GM18867 (cell line): Measurements from ENCODE around the gene SLC44A5.
"Not testable (repeated sequence)": the region's sequence is repeated elsewhere in the genome, so short reads cannot be mapped to it uniquely, and the experiment has no call there.

Experiments used
- ATAC-seq: cut with Tn5 transposase; IDR thresholded peaks from one replicate; pipeline ENCODE4 v1.9.1; 2021; ENCODE audit warnings: mild to moderate bottlenecking, moderate library complexity; ENCODE audit not compliant: unreplicated experiment

Gene SLC44A5

DNA sequence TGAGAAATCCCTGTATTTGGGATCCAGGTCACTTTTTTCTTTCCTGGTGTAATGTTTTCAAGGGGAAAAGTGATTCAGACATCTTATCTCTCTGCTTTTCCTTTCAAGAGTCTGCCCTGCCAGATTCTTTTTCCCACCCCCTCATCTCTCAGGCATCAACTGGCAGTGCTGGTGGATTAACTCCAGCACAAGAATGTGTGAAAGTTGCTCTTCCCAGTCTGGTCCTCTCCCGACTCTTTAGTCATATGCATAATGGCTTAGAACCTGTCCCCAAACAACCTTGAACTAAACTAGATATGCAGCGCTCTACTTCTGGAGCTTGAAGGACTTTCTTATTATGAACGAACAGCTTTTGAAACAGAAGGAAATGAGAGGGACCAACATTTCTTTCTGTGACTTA is 88.5 kb downstream of the SLC44A5 start:
- no peak for ATAC-seq

DNA sequence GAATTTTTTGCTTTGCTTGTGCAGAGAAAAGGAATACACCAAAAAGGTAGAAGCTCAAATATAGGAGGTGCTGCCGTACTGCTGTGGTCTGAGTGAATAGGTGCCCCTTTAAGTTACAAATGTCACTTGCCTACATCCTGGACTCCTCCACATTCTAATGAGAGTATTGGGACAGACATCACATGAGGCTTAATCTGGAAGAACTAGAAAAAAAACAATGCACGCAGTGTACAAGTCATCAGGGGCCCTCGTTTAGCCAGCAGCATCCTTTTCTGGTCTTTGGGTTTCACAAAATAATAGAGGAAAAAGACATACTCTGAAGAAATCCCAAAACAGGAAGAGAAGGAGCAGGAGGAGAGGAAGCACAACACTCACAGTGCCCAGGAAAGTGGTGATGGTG is 89.3 kb downstream of the SLC44A5 start:
- no peak for ATAC-seq

DNA sequence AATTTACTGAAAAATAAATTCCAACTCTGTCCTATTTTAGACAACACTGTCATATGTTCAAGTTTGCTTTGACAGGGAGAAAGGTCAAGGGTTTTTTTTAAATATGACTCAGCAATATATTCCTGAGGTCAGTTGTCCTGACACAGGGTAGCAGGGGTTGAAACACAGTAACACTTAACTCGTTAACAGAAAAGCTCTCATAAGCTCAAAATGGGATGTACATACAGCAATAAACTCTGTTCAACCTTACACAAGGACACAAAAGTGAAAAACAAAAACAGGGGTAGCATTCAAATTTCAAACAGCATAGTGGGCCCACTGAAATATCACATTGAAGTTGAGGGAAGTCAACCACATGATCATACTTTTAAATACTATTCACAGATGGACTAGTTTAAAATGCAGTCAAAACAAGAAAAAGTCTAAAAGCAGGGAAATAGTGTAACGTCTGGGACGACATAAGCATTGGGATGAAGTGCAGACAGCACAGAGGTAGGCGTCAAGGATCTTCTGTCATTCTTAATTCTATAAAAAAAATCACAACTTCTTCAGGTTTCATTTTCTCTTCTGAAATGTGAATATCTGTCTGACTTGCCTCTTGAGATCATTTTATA is 89.9 kb downstream of the SLC44A5 start:
- no peak for ATAC-seq

DNA sequence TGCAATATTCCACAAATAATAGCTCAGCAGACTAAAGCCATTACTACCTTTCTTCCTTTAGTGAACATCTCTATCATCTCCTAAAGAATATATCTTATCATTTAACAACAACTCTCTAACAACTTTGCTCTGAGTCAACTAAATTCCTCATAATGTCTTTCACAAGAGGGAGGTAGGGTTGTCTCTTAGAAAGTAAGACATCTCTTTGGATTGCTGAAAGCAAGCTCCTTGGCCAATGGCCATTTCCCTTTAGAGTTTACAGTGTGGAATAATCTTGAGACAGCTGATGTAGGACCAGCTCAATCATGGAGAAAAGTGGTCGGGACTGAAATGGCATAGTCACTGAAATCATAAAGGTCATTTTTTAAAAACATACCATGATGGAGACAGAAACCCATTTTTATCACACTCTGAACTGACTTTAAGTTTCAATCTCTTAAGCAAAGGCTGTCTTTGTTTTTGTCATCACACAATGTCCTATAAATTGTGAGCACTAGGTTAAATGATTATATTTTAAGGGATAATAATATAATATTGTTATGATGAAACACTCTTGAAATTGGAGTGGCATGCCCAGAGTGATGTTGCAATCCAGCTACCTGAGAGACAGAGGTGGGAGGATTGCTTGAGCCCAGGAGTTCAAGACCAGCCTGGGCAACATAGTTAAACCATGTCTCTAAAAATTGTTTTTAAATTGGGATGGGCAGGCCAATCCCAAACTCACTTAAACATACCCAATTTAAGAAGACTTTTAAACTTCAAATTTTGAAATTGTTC is 91.1 kb downstream of the SLC44A5 start:
- no peak for ATAC-seq

DNA sequence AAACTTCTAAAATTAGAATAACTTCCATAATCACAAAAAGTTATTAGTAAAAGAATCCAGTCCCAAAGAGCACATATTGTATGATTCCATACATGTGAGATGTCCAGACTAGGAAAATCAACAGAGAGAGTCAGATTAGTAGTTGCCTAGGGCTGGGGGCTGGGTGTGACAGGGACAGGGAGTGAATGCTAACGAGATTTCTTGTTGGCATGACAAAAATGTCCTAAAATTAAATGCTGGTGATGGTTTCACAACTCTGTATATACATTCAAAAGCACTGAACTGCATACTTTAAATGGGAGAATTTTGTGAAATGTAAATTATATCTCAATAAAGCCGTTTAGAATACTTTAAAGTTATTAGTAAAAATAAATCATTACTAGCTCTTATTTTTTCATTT is 92.2 kb downstream of the SLC44A5 start:
- no peak for ATAC-seq

DNA sequence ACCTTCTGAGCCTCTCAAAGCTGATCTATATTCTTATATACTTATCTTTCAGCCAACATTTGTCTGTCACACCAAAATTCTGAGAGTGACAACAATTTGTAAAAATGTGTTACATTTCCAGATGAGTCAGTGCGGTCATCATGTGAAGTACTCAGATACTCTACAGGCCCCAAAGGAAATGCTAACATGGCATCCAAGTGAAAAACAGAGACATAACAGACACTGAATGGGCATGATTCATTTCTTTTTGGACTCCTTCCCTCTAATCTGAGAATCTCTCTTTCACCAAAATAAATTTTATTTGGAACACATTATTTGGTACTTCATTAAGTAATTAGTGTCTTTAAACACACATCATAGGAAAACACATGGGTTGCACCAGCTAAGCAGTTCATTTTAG is 96.6 kb downstream of the SLC44A5 start:
- no peak for ATAC-seq

DNA sequence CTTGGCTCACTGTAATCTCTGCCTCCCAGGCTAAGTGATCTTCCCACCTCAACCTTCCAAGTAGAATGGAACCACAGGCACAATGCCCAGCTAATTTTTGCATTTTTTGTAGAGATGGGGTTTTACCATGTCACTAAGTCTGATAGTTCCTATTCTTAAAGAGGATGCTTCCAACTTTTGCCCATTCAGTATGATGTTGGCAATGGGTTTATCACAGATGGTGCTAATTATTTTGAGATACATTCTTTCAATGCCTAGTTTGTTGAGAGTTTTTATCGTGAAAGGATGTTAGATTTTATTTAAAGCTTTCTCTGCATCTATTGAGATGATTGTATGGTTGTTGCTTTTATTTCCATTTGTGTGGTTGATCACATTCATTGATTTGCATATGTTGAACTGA is 103.9 kb downstream of the SLC44A5 start:
- no peak for ATAC-seq

DNA sequence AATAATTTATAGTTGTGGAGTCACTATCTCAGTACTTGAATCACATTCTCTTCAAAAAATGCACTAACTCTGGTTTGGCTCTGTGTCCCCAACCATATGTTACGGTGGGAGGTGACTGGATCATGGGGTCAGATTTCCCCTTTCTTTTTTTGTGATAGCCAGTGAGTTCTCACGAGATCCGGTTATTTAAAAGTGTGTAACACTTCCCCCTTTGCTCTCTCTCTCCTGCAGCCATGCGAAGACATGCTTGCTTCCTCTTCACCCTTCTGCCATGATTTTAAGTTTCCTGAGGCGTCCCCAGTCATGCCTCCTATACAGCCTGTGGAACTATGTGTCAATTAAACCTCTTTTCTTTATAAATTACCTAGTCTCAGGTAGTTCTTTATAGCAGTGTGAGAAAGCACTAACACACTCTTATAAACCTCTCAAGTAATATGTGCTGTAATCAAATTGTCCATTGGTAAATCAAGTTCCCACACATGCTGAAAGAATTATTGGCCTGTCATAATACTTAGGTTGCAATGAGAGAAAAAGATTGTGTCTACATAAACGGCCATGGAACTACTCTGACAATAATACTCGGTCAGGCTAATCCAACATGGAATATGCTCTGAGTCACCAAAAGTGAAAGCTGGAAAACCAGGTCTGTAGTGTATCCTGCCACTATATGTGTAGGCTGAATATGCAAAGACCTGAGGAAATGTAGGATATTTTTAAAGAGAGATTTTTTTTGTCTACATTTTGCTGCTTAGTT is 107.5 kb downstream of the SLC44A5 start:
- no peak for ATAC-seq

DNA sequence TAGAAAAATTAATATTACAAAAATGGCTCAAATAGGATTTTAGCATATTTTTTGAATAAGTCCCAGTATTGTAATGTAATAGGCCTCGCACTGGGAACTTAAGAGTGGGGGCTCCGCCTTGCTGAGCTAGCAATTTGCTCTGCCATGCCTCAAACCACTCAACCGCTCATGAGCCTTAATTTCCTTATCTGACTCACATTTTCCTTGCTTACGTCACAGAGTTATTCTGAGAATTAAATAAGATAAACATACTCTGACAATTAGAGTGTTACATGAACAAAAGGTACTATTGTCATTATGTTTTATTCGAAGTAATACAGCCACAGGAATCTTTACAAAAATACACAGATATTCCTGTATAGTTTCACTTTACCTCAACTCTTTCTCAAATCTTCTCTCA is 108.1 kb downstream of the SLC44A5 start:
- ATAC-seq: no peak

DNA sequence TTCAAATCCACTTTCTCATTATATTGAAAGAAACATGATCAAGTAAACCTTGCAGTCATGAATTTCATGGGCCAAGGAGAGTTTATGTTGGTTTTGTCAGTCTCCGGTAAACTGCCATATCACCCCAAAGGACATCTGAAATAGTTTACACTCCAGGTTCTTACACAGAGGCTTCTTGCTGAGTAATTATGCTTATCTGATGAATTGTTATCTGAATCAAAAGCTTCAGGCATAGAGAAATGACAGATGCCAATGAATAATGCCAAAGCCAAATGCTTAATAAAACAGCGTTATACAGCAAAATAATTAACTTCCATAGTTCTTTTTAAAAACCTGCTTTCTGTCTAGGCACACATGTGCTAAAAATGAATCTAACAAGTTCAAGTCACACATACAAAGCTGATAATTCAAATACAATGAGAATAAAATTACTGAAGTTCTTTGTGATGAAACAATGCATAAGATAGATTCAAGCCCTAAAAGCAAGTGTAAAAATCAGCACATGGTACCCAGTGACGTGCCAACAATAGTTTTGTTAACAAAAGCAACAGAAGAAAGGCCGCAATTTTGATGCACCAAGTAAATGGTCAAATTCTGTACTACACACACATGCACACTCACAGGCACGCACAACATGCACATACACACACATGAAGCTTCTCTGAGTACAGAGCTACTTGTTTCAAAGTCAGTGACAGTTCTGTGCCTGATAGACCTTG is 109.2 kb downstream of the SLC44A5 start:
- ATAC-seq: no peak

DNA sequence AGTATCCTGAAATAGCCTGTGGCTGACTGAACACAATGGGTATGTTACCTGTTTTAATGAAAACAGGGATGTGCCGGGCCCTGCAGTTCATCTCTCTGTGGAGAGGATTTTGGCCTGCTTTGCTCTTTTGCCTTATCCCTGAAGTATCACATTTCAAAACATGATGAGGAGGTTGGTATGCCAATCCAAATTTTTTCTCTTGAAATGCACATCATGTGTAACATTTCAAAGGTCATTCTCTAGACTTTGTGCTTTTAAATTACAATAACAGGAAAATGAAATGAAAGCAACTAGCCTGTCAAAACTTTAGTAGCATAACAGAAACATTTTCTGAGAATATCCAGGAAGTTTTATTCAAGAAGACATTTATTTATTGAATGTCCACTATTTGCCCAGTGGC is 118.9 kb downstream of the SLC44A5 start:
- ATAC-seq: no peak

DNA sequence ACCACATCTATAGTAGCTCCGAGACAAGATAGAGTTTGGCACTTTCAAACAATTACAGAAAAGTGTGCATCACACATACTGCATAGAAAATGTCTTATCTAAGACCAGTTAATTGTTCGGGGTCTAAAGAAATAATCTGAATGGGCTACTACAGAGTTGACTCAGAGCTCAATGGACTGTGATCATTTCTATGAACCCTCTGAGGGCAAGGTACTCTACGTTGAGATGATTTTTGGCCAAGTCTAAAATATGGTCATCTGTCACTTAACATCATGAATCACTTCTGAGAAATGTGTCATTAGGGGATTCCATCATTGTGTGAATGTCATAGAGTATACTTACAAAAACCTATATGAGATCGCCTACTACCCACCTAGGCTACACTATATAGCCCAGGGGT is 123.5 kb downstream of the SLC44A5 start:
- ATAC-seq: no peak

DNA sequence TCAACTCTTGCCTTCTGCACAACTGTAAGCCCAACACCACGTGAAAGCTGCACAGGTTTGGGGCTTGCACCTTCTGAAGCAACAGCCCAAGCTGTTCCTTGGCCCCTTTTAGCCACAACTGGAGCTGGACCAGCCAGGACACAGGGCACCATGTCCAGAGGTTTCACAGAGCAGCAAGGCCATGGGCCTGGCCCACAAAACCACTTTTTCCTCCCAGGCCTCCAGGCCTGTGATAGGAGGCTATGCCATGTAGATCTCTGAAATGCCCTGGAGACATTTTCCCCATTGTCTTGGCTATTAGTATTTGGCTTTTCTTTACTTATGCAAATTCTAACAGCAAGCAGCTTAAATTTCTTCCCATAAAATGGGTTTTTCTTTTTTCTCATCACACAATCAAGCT is 126.1 kb downstream of the SLC44A5 start:
- no peak for ATAC-seq

DNA sequence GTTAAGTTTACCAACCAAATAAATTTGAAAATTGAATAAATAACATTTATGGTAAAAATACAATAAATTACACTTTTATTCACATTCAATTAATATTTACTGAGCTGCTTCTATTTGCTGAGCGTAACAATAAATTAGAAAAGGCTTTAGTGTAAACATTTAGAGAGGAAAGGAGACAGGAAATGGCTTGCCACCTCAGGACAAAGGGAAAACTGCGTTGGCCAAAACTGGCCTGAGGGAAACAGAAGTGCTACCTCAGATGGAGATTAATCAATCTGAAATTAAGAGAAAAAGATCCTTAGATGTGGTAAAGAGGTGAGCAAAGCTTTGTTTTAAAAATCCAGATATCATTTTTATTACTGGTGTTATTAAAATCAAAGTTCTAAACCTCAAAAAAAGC is 128.0 kb downstream of the SLC44A5 start:
- ATAC-seq: no peak

DNA sequence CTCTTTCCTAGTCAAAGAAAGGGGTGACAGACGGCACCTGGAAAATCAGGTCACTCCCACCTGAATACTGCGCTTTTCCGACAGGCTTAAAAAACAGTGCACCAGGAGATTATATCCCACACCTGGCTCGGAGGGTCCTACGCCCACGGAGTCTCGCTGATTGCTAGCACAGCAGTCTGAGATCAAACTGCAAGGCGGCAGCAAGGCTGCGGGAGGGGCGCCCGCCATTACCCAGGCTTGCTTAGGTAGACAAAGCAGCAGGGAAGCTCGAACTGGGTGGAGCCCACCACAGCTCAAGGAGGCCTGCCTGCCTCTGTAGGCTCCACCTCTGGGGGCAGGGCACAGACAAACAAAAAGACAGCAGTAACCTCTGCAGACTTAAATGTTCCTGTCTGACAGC is 134.4 kb downstream of the SLC44A5 start:
- ATAC-seq: not testable (repeated sequence)

DNA sequence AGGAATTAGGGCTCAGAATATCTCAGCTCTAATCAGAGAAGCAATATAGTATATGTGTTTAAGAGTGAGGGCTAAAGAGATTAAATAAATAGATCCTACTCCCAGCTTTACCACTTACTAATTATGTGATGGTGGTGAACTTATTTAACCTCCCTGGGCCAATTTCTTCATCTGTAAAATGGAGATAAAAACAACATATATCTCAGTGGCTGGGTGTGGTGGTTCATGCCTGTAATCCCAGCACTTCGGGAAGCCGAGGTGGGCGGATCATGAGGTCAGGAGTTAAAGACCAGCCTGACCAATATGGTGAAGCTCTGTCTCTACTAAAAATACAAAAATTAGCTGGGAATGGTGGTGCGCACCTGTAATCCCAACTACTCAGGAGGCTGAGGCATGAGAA is 135.2 kb downstream of the SLC44A5 start:
- no peak for ATAC-seq

DNA sequence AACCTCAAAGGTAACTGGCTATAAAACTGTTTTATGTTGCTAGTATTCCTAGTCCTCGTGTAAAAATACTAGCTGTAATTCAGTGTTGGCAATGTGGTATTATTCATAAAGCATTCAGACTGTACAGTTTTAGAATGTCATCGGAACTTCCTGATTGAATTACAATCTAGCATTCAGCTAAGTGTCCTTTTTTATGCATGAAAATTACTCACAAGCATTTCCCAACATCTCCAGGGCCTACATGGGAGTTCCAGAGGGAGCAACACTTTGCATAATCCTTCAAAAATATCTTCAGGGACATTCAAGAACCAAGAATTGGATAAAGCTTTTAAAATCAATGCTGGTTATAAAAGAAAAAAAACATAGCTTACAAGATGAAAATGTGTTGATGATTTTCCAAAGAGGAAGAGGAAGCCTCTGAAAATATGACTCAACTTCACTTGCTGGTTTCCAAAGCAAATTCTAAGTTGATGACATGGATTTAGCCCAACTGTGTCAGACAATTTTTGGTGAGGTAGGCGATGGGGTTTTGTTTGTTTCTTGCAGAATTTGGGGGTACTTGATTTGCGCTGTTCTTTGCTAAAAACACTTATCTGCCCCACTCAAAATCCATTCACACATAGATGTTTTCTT is 137.8 kb downstream of the SLC44A5 start:
- no peak for ATAC-seq

DNA sequence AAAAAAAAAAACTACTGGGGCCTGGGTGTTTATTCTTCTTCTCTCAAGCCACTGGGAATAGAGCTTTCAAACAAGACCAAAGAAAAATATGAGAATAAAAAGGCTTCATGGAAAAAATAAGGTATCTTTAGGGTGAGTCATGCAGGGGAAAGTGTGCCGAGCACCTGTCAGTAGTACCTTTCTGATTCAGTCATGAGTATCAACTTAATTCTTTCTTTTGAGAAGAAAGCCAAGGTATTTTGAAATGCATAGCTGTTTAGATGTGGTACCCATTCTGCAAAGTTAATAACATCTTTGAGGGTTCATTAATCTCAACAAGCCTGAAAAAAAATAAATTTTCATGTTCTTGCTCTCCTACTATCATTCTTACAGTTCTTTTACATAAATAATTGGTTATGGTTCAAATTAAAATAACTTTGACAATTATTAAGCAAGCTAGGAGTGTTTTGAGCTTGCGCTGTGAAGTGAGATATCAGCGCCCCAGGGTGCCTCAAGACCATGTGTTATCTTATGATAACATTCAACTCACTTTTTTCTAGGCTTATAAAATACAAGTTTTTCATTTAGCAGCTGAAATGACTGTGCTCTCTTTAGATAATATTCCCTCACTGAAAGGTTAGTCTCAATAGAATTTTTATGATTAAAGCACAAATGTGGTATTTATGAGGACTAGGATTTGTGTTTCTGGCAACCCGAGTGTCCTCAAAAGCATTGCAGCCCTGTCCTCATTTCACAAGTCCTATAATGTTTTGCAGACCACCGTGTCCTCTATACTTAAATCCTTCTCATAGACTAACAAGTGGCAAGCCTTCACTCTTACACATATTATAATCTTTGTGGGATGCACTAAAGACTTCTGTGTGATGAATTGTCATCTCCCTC is 138.6 kb downstream of the SLC44A5 start:
- no peak for ATAC-seq

DNA sequence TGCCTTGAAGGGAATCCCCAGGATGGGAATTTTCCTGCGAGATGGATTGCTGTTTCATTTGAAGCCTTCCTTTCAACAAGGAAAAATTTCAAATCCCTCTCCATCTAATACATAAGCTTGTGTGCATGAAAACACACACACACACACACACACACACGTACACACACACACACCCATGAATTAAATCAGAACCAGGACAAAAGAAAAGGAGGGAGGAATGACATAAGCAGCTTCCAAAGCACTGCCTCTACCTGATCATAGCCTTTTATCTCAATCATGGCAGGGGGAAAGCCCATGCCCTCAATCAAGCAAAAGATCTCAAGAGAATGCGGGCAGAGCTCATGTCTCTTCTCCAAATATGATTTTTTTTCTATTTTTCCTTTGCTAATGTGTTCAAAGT is 139.7 kb downstream of the SLC44A5 start:
- ATAC-seq: no peak

DNA sequence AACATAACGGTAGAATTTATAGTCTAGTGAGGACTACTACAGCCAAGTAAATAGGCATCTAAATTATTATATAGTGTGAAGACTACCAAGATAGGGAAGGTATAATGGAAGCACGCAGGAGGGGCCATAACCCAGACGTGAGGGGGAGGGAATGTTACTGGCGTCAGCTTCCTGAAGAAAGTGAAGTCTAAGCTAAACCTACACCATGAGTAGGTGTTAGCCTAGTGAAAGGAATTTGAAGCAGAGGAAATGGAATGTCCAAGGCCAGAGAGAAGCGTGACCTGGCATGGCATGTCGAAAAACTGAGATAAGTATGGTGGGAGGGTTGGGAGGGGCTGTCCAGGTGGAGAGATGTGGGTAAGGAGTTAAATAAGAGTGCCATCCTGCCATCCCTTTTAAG is 140.5 kb downstream of the SLC44A5 start:
- no peak for ATAC-seq
